T-cell (primary cell): ENCODE results near the gene MRPS15. TPM values are rescaled to one million over a fixed set of nuclear protein-coding genes. Genes with fewer than 3 reads are reported as not detected.

Source experiments
- ATAC-seq, 4 experiments: fragments of 200-7000 bp in 3 of 4; fragments of 150-1000 bp in 1 of 4; cut with Tn5 transposase; replicated peaks in 1 of 4; 1 replicate in 3 of 4; 2 replicates in 1 of 4; pipeline ENCODE4 v1.10.0; 2021; ENCODE audit warnings: moderate library complexity in 3 of 4, mild to moderate bottlenecking in 2 of 4, moderate number of reproducible peaks in 1 of 4
- CTCF ChIA-PET, 2 donors: fragments of 300-600 bp; sonication (Branson Sonifier 250); formaldehyde crosslinking; loops; one replicate each; lab custom pipeline; 2022; ENCODE audit warnings: antibody characterized with exemption in 2 of 2; lab: Charles Lee
- POLR2A ChIA-PET, 2 donors: fragments of 300-600 bp; sonication (Branson Sonifier 250); formaldehyde crosslinking; loops; one replicate each; lab custom pipeline; 2022; ENCODE audit warnings: antibody characterized with exemption in 2 of 2; lab: Charles Lee
- DNase-seq, 35 experiments: peaks; one replicate each; pipeline versions ENCODE4 v3.0.0 to v3.0.0-alpha.2; 2013 to 2023
- H3K27ac ChIP-seq: one replicate; pipeline ENCODE4 v1.5.1; 2013; ENCODE audit warnings: low read length
- H3K27me3 ChIP-seq, 2 experiments: replicated peaks in 1 of 2; 1 replicate in 1 of 2; 2 replicates in 1 of 2; pipeline versions ENCODE4 v1.6.1 to v1.7.0; 2013; ENCODE audit warnings: low read length in 1 of 2, mixed read lengths in 1 of 2; ENCODE audit not compliant: control insufficient read depth in 2 of 2, insufficient read depth in 2 of 2; ENCODE audit errors: extremely low read depth in 1 of 2
- H3K36me3 ChIP-seq, 2 donors: 1 replicate in 1 of 2; 2 replicates in 1 of 2; pipeline versions ENCODE4 v1.6.1 to v1.7.0; 2013; ENCODE audit warnings: low read length in 1 of 2; ENCODE audit not compliant: control insufficient read depth in 2 of 2, insufficient read depth in 1 of 2; ENCODE audit errors: extremely low read depth in 1 of 2
- H3K4me1 ChIP-seq, 2 experiments: 1 replicate in 1 of 2; 2 replicates in 1 of 2; pipeline versions ENCODE4 v1.6.1 to v1.7.0; 2013; ENCODE audit warnings: low read length in 2 of 2, mixed read lengths in 1 of 2; ENCODE audit not compliant: insufficient read depth in 2 of 2, control insufficient read depth in 1 of 2; ENCODE audit errors: extremely low read depth in 1 of 2
- H3K4me3 ChIP-seq, 2 donors: 1 replicate in 1 of 2; 2 replicates in 1 of 2; pipeline versions ENCODE4 v1.5.1 to v1.7.0; 2013; ENCODE audit warnings: mild to moderate bottlenecking in 2 of 2, low read length in 1 of 2, moderate library complexity in 1 of 2; ENCODE audit not compliant: control insufficient read depth in 1 of 2; ENCODE audit errors: extremely low read depth in 1 of 2
- H3K9me3 ChIP-seq: 2 replicates; pipeline ENCODE4 v1.7.0; 2013
- H3K27ac Mint-ChIP-seq, 2 donors: one replicate each; pipeline ENCODE4 v1.8.0; 2020 to 2021; ENCODE audit warnings: mild to moderate bottlenecking in 2 of 2, mixed read lengths in 2 of 2
- H3K27me3 Mint-ChIP-seq, 2 donors: one replicate each; pipeline ENCODE4 v1.8.0; 2021 to 2022; ENCODE audit warnings: mixed read lengths in 2 of 2
- H3K36me3 Mint-ChIP-seq: one replicate; pipeline ENCODE4 v1.8.0; 2021; ENCODE audit warnings: mixed read lengths
- H3K4me1 Mint-ChIP-seq, 3 donors: one replicate each; pipeline ENCODE4 v1.8.0; 2020 to 2022; ENCODE audit warnings: mixed read lengths in 3 of 3, mild to moderate bottlenecking in 1 of 3
- H3K4me3 Mint-ChIP-seq, 3 donors: one replicate each; pipeline ENCODE4 v1.8.0; 2020 to 2022; ENCODE audit warnings: mild to moderate bottlenecking in 3 of 3, mixed read lengths in 3 of 3, moderate library complexity in 3 of 3
- H3K9me3 Mint-ChIP-seq, 3 donors: one replicate each; pipeline ENCODE4 v1.8.0; 2020 to 2022; ENCODE audit warnings: mixed read lengths in 3 of 3
- WGBS: methylation state at CpG from one replicate; pipeline ENCODE4 v1.1.5; 2013; ENCODE audit warnings: missing lambda C conversion rate; ENCODE audit not compliant: insufficient coverage; 5-methylcytosine and 5-hydroxymethylcytosine counted together
- total RNA-seq, 35 experiments: library from RNA in 6 of 35; stranded (reverse) in 6 of 35; fragments of 120-200 nt in 1 of 35; gene quantifications; one replicate each; pipeline versions ENCODE4 v1.2.1 to v1.2.4 and lab custom pipeline; 2013 to 2026

MRPS15 gene
- total RNA-seq, 5 donors from 2014 or later (not counting 1 experiment from before 2014, with no cell fraction given): 25.7 to 37.3 (median 34.9) TPM

- ChIA-PET CTCF (no interaction called here), POLR2A (no interaction called here)
- Histone ChIP-seq H3K36me3 (no peaks in the 10 kb centered on the region), H3K27me3 (no peaks in the 10 kb centered on the region), H3K27ac (no peak overlapping the region), H3K9me3 (no peaks in the 10 kb centered on the region), H3K4me1 (no peaks in the 10 kb centered on the region), H3K4me3 (no peak overlapping the region)
- ATAC-seq: no peak
- H3K4me1 Mint-ChIP-seq: no peaks in the 10 kb centered on the region
- H3K36me3 Mint-ChIP-seq: no peaks in the 10 kb centered on the region
- H3K27me3 Mint-ChIP-seq: no peaks in the 10 kb centered on the region
- H3K27ac Mint-ChIP-seq: no peak overlapping the region
- no peak overlapping the region for H3K4me3 Mint-ChIP-seq
- H3K9me3 Mint-ChIP-seq: no peaks in the 10 kb centered on the region
- 100% methylated on average over 3 of the region's 4 CpGs for WGBS
- DNase-seq: no peak
Observed at GRCh38 chr1:36438715-36439114, 25.5 kb downstream of the MRPS15 start.

GRCh38 chr1:36436821-36437220, 27.4 kb downstream of the MRPS15 start:
- Histone ChIP-seq H3K36me3 (no peaks in the 10 kb centered on the region), H3K4me3 (no peak overlapping the region), H3K27me3 (no peaks in the 10 kb centered on the region), H3K27ac (no peak overlapping the region), H3K4me1 (no peaks in the 10 kb centered on the region), H3K9me3 (no peaks in the 10 kb centered on the region)
- H3K9me3 Mint-ChIP-seq: no peaks in the 10 kb centered on the region
- no peak for ATAC-seq
- H3K4me3 Mint-ChIP-seq: no peak overlapping the region
- ChIA-PET CTCF (no interaction called here), POLR2A (no interaction called here)
- no peaks in the 10 kb centered on the region for H3K4me1 Mint-ChIP-seq
- no CpG with 5 or more reads among the region's 1 CpG for WGBS
- no peak overlapping the region for H3K27ac Mint-ChIP-seq
- no peaks in the 10 kb centered on the region for H3K27me3 Mint-ChIP-seq
- no peak for DNase-seq
- no peaks in the 10 kb centered on the region for H3K36me3 Mint-ChIP-seq

- WGBS: 0% methylated on average over 1 of the region's 1 CpG
- Mint-ChIP-seq H3K4me1 (no peaks in the 10 kb centered on the region), H3K27ac (no peak overlapping the region), H3K9me3 (no peaks in the 10 kb centered on the region), H3K36me3 (peaks cover 4% of the 10 kb centered on the region), H3K4me3 (no peak overlapping the region), H3K27me3 (peaks cover 0 to 10% of the 10 kb centered on the region in 2 donors)
- H3K4me3 ChIP-seq: no peak overlapping the region
- ChIA-PET POLR2A (interaction anchor here in 1 of 2 donors (0.5 kb wide), 1 partner anchor 8 kb away, joined by 5 read pairs; no protein-coding TSS in a partner anchor), CTCF (no interaction called here)
- no peaks in the 10 kb centered on the region for H3K4me1 ChIP-seq
- peaks cover 0 to 2% of the 10 kb centered on the region in 2 experiments for H3K27me3 ChIP-seq
- no peak overlapping the region for H3K27ac ChIP-seq
- no peaks in the 10 kb centered on the region for H3K9me3 ChIP-seq
- H3K36me3 ChIP-seq: no peaks in the 10 kb centered on the region
- ATAC-seq (no peak), DNase-seq (no peak)
Observed at GRCh38 chr1:36433102-36433501, 31.1 kb downstream of the MRPS15 start.

- H3K27me3 Mint-ChIP-seq: peaks cover 0 to 10% of the 10 kb centered on the region in 2 donors
- no peaks in the 10 kb centered on the region for H3K9me3 ChIP-seq
- H3K36me3 ChIP-seq: no peaks in the 10 kb centered on the region
- no CpG with 5 or more reads among the region's 4 CpGs for WGBS
- ChIA-PET CTCF (no interaction called here), POLR2A (interaction anchor here in 1 of 2 donors (0.5 kb wide), 1 partner anchor 9 kb away, joined by 5 read pairs; no protein-coding TSS in a partner anchor)
- peaks cover 0 to 2% of the 10 kb centered on the region in 2 experiments for H3K27me3 ChIP-seq
- H3K36me3 Mint-ChIP-seq: peaks cover 4% of the 10 kb centered on the region
- no peaks in the 10 kb centered on the region for H3K9me3 Mint-ChIP-seq
- ATAC-seq (no peak), DNase-seq (no peak)
- no peak overlapping the region for H3K27ac Mint-ChIP-seq
- no peak overlapping the region for H3K4me3 Mint-ChIP-seq
- H3K4me1 Mint-ChIP-seq: no peaks in the 10 kb centered on the region
- no peaks in the 10 kb centered on the region for H3K4me1 ChIP-seq
- no peak overlapping the region for H3K27ac ChIP-seq
- H3K4me3 ChIP-seq: no peak overlapping the region
Observed at GRCh38 chr1:36432616-36433015, 31.6 kb downstream of the MRPS15 start.

- H3K36me3 ChIP-seq: no peaks in the 10 kb centered on the region
- H3K9me3 ChIP-seq: no peaks in the 10 kb centered on the region
- Mint-ChIP-seq H3K27me3 (peaks cover 0 to under 1% of the 10 kb centered on the region in 2 donors), H3K9me3 (no peaks in the 10 kb centered on the region), H3K4me1 (peaks cover 7 to 9% (median 8%) of the 10 kb centered on the region in 3 donors), H3K36me3 (peaks cover under 1% of the 10 kb centered on the region), H3K27ac (no peak overlapping the region), H3K4me3 (no peak overlapping the region)
- ATAC-seq (no peak), DNase-seq (no peak)
- H3K27ac ChIP-seq: no peak overlapping the region
- H3K27me3 ChIP-seq: peaks cover 0 to 2% of the 10 kb centered on the region in 2 experiments
- ChIA-PET POLR2A (interaction anchor here in 1 of 2 donors (0.5 kb wide), 1 partner anchor 1391 kb away, joined by 4 read pairs; no protein-coding TSS in a partner anchor), CTCF (interaction anchor here in 1 of 2 donors (0.7 kb wide), 1 partner anchor 116 kb away, joined by 3 read pairs; no protein-coding TSS in a partner anchor)
- H3K4me3 ChIP-seq: no peak overlapping the region
- peaks cover 0 to 7% of the 10 kb centered on the region in 2 experiments for H3K4me1 ChIP-seq
- 43% methylated on average over 4 of the region's 4 CpGs for WGBS
Observed at GRCh38 chr1:36425791-36426190, 38.4 kb downstream of the MRPS15 start.

- no peak overlapping the region for H3K4me3 ChIP-seq
- H3K9me3 Mint-ChIP-seq: no peaks in the 10 kb centered on the region
- H3K27ac Mint-ChIP-seq: peak overlapping the region; percentile 95 to 98
- peak overlapping the region in 1 of 3 donors; percentile 69 for H3K4me3 Mint-ChIP-seq
- DNase-seq (no peak), ATAC-seq (no peak)
- WGBS: 90% methylated on average over 3 of the region's 7 CpGs
- H3K4me1 Mint-ChIP-seq: peaks cover 25 to 29% (median 26%) of the 10 kb centered on the region in 3 donors
- H3K36me3 Mint-ChIP-seq: no peaks in the 10 kb centered on the region
- no peaks in the 10 kb centered on the region for H3K27me3 ChIP-seq
- H3K4me1 ChIP-seq: peaks cover 14 to 18% of the 10 kb centered on the region in 2 experiments
- H3K36me3 ChIP-seq: no peaks in the 10 kb centered on the region
- ChIA-PET POLR2A (no interaction called here), CTCF (interaction anchor here (0.5 to 1.8 kb wide), 6 partner anchors 35 to 272 kb away, joined by 3 to 6 read pairs (median 4); partner anchors contain the start of gene TRAPPC3 (in 1 of the 2))
- H3K27me3 Mint-ChIP-seq: no peaks in the 10 kb centered on the region
- H3K9me3 ChIP-seq: no peaks in the 10 kb centered on the region
- H3K27ac ChIP-seq: no peak overlapping the region
Observed at GRCh38 chr1:36421649-36422048, 42.5 kb downstream of the MRPS15 start.
